HG02884 (cell line): ENCODE measurements around the gene THRB.

Source experiments
- ATAC-seq: cut with Tn5 transposase; IDR thresholded peaks from one replicate; pipeline ENCODE4 v1.9.1; 2021; ENCODE audit warnings: mild to moderate bottlenecking, moderate library complexity; ENCODE audit not compliant: unreplicated experiment

Gene THRB

GRCh38 chr3:24385012-24385615, 109.5 kb downstream of the THRB start:
- ATAC-seq = no peak

- no peak for ATAC-seq
These were observed 112.0 kb downstream of the THRB start for GRCh38 chr3:24382647-24383046.

- ATAC-seq = no peak
These were observed 114.7 kb downstream of the THRB start for GRCh38 chr3:24379936-24380335.

GRCh38 chr3:24378313-24378712, 116.3 kb downstream of the THRB start:
- no peak for ATAC-seq

GRCh38 chr3:24377218-24377993, 117.2 kb downstream of the THRB start:
- no peak for ATAC-seq

GRCh38 chr3:24375947-24376384, 118.7 kb downstream of the THRB start:
- no peak for ATAC-seq

GRCh38 chr3:24374801-24375200, 119.8 kb downstream of the THRB start:
- ATAC-seq = no peak

GRCh38 chr3:24373198-24373959, 121.3 kb downstream of the THRB start:
- no peak for ATAC-seq

- no peak for ATAC-seq
These were observed 122.0 kb downstream of the THRB start for GRCh38 chr3:24372559-24373197.

GRCh38 chr3:24370352-24371090, 124.1 kb downstream of the THRB start:
- ATAC-seq = no peak

- no peak for ATAC-seq
These were observed 126.0 kb downstream of the THRB start for GRCh38 chr3:24368605-24369004.

- no peak for ATAC-seq
These were observed 126.9 kb downstream of the THRB start for GRCh38 chr3:24367664-24368264.

GRCh38 chr3:24367216-24367615, 127.4 kb downstream of the THRB start:
- no peak for ATAC-seq

GRCh38 chr3:24365168-24365567, 129.5 kb downstream of the THRB start:
- no peak for ATAC-seq

GRCh38 chr3:24364359-24364758, 130.3 kb downstream of the THRB start:
- no peak for ATAC-seq

- ATAC-seq = no peak
These were observed 131.4 kb downstream of the THRB start for GRCh38 chr3:24363242-24363641.

GRCh38 chr3:24361623-24362022, 133.0 kb downstream of the THRB start:
- no peak for ATAC-seq

GRCh38 chr3:24360957-24361356, 133.7 kb downstream of the THRB start:
- ATAC-seq = no peak

GRCh38 chr3:24359645-24360462, 134.8 kb downstream of the THRB start:
- no peak for ATAC-seq
